Measurements from ENCODE around the gene RBM15B.
"Not testable (repeated sequence)": the region's sequence is repeated elsewhere in the genome, so short reads cannot be mapped to it uniquely, and the experiment has no call there.

The RBM15B gene

DNA sequence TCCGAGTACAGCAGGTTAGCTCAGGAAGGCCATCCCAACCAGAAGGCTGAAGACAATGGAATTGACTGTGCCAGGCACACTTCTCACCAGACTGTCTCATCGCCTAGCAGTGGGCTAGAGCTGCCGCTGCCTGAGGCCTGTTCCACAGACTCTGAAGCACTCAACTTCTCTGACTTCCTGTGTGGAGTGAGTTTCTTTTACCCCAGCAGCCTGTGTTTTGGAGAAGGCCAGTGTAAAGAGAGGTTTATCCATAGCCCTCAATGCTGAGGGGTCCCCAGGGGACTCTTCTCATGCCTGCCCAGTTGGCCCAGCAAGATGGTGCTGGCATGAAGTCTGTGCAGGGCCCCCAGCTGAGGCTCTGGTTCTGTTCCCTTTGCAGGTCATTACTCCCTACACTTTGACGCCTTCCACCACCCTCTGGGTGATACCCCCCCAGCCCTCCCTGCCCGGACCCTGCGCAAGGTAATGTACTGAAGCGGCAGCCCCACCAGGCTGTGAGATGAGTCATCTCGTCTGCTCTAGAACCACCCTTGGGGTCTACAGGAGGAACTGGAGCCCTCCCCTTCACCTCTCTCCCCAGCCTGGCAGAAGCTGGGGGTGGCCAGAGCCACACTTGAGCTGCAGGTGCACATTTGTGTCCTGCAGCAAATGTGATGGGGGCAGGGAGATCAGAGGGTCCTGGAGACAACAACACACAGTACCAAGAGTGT lies 11.2 kb upstream of the RBM15B start:
- DNase-seq: no peak

DNA sequence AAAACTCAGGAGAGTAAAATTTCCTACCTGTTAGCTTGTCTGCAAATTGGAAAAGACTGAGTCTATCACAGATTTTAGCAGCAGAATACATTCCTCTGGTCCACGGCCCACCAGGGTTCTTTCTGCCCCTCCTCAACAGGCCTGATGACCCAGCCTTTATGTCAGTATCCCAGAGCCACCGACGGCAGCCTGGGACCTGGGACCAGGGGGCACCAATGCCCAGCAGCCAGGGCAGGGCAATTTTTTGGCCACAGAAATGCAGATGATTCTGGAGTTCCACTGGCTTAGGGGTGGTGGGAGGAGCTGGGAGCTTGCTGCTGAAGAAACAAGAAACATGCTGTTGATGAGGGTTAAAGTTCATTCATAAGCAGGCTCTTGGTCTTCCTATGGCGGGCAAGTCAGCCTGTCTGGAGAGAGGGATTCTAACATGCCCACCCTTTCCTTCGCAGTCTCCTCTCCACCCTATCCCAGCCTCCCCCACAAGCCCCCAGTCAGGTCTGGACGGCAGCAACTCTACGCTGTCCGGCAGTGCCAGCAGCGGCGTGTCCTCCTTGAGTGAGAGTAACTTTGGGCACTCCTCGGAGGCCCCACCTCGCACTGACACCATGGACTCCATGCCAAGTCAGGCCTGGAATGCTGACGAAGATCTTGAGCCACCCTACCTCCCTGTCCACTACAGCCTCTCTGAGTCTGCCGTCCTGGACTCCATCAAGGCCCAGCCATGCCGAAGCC lies 10.3 kb upstream of the RBM15B start:
- DNase-seq: no peak

DNA sequence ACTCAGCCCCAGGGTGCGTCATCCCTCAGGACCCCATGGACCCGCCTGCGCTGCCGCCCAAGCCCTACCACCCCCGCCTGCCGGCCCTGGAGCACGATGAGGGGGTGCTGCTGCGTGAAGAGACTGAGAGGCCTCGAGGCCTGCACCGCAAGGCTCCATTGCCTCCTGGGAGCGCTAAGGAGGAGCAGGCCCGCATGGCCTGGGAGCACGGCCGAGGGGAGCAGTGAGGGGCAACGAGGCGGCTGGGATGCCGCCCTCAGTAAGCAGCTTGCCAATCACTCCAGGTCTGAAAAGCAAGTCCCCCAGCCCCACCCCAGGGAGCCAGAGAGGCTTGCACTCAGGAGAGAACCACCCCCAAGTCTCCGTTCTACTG lies 9.8 kb upstream of the RBM15B start:
- no peak for DNase-seq

DNA sequence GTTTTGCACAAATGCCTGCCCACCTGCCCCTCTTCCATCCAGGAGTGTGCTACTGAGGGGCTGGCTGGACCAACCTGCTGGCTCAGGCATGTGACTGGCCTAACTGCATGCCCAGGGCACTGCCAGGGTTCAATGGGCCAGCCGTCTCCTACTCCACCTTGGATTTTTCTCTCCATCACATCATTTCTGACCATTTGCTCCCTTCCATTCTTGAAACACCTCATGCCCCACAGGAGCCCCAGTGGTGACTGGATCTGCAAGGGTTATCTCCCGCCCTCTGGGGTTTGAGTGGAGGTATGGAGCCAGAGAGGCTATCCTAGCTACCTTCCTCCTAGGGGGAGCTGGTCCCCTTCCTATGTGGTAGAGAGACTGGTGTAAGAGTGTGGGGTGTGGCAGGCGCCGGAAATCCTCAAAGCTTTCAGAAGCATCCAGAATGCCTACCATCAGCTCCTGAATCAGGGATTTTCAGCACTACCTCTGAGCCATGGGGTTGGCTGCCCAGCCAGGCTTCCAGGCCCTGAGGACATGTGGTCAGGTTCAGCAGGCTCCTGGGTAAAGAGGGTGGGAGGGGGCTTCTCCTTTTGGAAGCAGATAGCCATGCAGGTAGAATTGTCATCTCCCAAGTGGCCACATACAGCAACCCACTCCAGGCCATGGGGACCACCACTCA lies 8.9 kb upstream of the RBM15B start:
- DNase-seq: no peak

DNA sequence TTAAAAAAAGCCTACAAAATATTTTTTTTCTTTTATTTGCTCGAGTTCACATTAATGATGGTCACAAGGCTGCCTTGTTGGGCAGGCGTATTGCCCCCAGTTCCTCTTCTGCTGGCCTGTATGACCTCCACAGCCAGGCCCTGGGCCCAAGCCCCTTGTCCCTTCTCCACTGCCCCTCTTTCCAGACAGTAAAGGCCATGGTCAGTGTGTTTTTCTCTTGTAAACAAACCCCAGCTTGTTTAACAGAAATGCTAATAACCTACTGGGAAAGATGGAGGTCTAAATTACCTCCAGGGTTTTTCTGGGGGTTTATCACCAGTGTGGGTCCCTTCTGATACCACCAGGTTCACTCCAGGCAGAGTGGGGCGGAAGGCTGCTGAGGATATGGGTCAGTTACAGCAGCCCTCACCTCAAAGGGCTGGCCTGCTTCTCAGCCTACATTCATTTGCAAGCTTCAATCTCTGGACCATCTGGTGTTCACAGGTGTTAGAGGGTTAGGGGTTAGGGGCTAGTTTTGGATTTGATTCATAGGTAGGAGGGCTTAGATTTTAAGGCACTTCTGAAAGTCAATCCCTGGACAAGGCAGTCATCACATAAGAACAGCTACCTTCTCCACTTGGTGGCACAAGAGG lies 8.0 kb upstream of the RBM15B start:
- DNase-seq: no peak

DNA sequence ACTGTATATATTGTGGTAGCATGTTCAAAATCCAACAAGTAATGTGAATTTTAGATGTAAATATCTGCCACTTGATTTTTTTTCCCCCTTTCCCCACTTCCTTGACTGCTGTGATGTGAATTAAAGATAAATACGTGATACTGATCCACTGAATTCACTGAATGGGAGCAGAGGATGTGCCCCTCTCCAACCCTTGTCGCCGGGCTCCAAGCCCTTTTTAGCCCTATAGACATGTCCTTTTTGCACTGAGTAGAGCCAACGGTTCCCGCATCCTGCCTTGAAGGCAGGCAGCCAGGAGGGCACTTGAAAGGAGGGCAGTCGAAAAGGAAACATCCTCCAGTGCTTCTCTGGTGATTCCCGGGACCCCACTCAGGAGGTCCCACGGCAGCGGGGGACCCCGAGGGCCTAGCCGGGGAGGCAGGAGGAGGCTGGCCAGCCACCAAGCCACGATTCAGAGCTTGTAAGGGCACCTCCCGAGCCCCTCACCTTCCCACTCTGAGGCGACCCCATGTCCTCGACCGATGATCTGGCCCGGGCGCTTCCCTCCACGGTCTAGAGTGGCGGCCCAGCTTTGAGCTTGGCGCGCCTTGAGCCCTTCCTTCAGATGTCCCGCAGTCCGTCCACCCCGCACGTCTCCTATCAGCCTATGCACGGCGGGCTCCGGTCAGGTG lies 6.9 kb upstream of the RBM15B start:
- DNase-seq: peak in 1 of 2 donors; percentile 34

DNA sequence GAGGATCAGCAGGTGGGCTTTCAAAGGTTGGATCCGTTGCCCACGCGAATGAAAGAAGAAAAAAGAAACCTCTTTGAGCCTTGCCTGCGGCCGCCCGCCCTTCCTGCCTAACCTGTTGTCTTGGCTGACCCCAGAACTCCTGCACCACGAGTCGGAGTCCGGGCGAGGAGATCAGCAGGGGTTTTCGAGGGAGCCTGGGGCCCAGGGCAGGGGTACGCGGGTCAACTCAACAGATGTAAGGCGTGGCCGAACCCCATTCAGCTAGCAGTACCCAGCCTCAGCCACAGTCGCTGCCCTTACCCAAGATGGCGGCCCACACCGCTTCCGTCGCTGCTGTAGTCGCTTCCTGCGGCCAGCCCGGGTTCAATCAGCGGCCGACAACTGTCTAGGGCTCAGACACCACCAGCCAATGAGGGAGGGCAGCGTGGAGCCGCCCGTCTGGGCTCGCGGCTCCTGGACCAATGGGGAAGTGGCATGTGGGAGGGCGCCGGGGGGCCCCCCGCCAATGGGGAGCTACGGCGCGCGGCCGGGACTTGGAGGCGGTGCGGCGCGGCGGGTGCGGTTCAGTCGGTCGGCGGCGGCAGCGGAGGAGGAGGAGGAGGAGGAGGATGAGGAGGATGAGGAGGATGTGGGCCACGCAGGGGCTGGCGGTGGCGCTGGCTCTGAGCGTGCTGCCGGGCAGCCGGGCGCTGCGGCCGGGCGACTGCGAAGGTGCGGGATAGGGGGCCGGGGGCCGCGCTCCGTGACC lies 6.2 kb upstream of the RBM15B start, which contains the start of gene MANF:
MANF (plus strand) TSS at position 566 of the 748 bp plus-strand sequence; CDS start at position 618, 52 bp downstream.
- DNase-seq: peak; percentile 96

DNA sequence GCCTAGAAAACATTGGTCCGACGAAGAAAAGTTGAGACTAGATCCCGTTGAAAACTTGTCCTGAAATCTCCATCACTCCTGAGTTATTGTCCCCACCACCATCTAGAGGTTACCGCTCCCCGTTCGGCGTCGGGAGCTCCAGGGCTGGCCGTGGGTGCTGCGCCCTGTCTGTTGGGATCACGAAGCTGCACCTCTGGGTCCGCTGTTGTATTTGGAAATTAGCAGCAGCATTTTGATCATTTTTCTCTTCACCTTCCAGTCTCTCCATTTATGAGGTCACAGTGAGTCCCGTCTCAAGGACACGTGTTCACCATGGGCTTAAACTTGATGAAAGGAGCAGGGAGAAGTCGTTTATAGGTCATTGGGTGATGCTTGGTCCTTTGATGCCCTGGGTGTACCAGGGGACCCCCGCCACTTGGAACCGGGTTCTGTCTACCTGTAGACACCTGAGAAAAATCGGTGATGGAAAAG lies 5.4 kb upstream of the RBM15B start:
- DNase-seq: no peak

DNA sequence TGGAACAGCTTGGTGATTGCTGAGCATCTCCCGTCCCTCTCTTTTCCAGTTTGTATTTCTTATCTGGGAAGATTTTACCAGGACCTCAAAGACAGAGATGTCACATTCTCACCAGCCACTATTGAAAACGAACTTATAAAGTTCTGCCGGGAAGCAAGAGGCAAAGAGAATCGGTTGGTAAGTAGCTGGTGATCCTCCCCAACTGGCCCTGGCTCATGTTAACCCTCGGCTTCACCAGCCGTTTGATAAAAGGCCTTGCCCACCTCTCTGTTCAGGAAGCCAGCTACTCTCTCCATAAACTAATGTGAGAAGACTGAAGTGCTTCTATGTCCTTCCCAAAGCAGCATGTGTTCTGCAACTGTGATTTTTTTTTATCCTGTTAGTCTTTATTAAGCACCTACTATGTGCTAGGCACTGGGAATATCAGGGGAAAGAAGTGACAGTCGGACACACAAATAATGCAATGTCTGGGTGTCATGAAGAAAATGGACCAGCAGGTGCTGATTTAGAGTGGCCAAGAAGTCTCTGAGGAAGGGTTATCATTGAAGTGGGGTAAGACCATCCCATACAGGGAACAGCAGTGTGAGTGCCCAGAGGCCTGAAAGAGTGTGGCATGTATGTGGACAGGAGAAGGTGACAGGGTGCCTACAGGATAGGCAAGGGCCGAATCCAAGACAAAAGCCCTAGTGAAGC lies 4.8 kb upstream of the RBM15B start:
- no peak for DNase-seq

DNA sequence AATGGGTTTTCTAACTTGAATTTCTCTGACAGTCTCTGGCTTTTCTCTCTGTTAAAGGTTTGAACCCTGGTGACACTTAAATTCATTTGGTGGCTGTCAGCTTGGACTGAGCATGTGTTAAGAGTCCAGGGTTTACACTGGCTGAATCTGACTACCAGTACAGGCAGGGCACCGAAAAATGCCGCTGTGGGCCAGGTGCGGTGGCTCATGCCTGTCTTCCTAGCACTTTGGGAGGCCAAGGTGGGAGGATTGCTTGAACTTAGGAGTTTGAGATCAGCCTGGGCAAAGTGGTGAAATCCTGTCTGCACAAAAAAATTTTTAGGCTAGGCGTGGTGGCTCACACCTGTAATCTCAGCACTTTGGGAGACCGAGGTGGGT lies 4.2 kb upstream of the RBM15B start:
- DNase-seq: no peak

DNA sequence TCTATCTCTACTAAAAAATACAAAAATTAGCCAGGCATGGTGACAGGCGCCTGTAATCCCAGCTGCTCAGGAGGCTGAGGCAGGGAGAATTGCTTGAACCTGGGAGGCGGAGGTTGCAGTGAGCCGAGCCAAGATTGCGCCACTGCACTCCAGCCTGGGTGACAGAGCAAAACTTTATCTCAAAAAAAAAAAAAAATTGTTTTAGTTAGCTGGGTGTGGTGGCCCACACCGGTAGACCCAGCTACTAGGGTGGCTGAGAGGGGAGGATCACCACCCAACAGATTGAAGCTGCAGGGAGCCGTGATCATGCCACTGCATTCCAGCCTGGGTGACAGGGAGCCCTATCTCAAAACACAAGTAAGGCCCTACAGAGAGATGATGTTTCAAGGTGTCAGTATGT lies 3.8 kb upstream of the RBM15B start:
- not testable (repeated sequence) for DNase-seq

DNA sequence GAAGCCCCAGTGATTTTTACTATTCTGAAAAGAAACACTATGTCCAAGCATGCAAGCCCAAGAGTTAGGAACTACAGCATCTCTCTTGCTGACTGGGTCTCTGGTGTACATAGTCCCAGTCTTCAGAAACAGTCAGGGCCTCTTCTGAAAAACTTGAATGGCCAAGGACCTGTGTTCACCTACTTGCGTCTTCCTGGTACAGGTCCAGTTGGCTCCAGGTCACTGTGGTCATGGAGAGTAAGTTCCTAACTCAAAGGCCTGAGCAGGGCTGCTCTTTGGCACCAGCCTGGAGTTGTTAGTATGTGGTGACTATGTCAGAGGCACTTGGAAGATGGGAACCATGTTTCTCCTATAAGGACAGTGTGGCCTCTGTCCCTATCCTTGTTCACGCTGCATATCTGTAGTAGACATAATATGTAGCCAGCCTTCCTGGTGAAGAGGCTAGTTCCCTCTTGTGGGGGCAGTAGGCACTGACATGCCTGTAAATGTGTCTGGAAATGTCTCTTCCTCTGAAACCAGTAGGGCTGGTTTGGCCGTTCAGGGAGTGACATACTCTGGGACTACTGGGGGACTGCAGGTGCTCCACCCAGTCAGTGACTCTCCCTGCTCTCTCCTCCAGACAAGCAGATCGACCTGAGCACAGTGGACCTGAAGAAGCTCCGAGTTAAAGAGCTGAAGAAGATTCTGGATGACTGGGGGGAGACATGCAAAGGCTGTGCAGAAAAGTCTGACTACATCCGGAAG lies 2.6 kb upstream of the RBM15B start:
- no peak for DNase-seq

DNA sequence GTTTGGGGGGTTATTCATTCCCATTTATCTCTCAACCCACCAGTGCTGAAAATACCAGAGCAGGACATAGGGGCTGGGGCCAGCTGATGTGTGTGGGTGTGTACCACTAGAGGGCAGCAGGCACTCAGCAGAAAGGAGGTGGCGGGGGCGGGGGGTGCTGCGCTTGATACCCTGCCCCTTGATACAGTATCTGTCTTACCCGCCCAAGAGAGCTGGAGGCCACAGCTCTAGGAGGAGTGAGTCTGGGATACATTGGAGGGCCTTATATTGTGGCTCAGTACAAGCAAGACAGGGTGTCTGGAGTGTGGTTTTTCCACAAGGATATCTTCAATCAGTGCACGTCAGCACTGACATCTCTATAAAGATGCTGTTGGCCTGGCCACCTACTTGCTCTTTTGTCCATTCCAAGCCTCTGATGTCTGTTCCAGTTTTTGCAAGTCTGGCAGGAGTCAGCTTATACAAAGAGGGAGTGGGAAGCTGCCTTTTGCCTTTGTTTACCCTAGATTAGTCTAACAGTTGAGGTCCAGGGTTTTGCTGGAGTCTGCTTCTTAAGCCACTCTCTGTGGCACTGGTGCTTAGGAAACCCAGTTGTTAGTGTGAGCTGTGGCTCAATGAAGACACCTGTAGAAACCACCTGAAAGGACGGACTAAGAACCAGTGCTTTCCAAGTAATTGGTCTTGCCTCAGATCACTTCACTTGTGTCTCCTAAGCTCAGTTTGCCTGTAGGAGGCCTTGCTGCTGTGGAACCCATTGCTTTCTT lies 1.5 kb upstream of the RBM15B start:
- DNase-seq: peak; percentile 61 to 62

DNA sequence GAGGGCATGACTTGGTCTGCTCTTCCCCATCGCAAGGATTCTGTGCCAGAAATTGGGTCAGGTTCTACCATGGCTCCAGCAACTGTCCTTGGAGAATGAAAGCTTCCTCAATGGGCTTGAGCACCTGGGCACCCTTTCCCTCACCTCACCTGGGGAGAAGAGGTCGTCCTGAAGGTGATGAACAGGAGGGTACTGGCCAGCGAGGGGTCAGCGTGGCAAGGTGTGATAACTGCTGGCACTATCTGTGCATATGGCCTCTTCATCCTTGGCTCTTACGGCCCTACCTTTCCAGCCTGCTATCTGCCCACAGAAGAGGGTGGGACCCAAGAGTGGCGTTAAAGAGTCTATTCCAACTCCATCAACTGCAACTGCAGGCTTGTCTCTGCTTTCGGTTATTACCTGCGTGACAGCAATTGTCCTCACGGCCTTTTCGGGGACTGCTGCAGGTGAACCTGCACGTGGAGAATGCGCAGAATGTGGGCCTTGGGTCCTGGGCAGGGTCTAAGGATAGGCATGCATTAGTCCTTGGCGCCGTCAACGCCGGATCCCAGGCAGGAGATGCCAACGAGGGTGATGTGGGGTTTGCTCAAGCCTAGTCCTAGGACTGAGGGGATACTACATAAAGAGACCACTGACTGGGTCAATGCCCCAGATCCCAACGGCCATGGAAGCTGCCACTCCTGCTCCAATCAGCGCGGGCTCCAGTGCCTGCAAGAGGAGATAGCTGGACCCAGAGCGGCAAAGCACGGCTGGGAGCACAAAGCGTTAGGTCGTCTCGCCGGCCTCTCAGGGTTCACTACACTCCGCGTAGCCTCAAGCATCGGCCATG lies 625 bp upstream of the RBM15B start:
- no peak for DNase-seq

DNA sequence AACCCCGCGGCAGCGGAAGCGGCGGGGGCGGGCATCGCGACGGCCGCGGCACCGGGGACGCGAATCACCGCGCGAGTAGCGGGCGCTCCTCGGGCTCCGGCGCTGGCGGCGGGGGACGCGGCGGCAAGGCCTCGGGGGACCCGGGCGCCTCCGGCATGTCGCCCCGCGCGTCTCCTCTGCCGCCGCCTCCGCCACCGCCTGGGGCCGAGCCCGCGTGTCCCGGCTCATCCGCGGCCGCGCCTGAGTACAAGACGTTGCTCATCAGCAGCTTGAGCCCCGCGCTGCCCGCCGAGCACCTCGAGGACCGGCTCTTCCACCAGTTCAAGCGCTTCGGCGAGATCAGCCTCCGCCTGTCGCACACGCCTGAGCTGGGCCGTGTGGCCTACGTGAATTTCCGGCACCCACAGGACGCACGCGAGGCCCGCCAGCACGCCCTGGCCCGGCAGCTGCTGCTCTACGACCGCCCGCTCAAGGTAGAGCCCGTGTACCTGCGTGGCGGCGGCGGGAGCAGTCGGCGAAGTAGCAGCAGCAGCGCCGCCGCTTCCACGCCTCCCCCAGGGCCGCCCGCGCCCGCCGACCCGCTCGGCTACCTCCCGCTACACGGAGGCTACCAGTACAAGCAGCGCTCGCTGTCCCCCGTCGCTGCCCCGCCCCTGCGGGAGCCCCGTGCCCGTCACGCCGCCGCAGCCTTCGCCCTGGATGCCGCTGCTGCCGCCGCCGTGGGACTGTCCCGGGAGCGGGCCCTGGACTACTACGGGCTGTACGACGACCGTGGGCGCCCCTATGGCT lies 675 bp downstream of the RBM15B start:
- DNase-seq: peak; percentile 47 to 56

DNA sequence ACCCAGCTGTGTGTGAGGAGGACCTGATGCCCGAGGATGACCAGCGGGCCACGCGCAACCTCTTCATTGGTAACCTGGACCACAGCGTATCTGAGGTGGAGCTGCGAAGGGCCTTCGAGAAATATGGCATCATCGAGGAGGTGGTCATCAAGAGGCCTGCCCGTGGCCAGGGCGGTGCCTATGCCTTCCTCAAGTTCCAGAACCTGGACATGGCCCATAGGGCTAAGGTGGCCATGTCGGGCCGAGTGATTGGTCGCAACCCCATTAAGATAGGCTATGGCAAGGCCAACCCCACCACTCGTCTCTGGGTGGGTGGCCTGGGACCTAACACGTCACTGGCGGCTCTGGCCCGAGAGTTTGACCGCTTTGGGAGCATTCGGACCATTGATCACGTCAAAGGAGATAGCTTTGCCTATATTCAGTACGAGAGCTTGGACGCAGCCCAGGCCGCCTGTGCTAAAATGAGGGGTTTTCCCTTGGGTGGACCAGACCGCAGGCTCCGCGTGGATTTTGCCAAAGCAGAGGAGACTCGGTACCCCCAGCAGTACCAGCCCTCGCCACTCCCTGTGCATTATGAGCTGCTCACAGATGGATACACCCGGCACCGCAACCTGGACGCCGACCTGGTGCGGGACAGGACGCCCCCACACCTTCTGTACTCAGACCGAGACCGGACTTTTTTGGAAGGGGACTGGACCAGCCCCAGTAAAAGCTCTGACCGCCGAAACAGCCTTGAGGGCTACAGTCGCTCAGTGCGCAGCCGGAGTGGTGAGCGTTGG lies 1.5 kb downstream of the RBM15B start:
- no peak for DNase-seq

DNA sequence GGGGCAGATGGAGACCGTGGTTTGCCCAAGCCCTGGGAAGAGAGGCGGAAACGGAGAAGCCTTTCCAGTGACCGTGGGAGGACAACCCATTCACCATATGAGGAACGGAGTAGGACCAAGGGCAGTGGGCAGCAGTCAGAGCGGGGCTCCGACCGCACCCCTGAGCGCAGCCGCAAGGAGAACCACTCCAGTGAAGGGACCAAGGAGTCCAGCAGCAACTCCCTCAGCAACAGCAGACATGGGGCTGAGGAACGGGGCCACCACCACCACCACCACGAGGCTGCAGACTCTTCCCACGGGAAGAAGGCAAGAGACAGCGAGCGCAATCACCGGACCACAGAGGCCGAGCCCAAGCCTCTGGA lies 2.0 kb downstream of the RBM15B start:
- DNase-seq: no peak

Data from stimulated activated CD4-positive, alpha-beta T cell treated with anti-CD3 and anti-CD28 coated beads, Interleukin-2, amount 100 ng/mL, for 24 hours (primary cell).